Superior temporal gyrus (tissue), 1 donor: Measurements from ENCODE around the gene CYP3A4.
"Not testable (repeated sequence)": the region's sequence is repeated elsewhere in the genome, so short reads cannot be mapped to it uniquely, and the experiment has no call there.

Experiments
- DNase-seq: peaks from one replicate; pipeline ENCODE4 v3.0.0-alpha.2; 2016; ENCODE audit errors: extremely low spot score

The CYP3A4 gene

GRCh38 chr7:99752356-99752755 lies 31.6 kb downstream of the CYP3A4 start:
- DNase-seq: no peak

GRCh38 chr7:99751322-99752052 lies 32.5 kb downstream of the CYP3A4 start:
- not testable (repeated sequence) for DNase-seq

GRCh38 chr7:99748846-99749579 lies 35.0 kb downstream of the CYP3A4 start:
- DNase-seq: no peak

DNA sequence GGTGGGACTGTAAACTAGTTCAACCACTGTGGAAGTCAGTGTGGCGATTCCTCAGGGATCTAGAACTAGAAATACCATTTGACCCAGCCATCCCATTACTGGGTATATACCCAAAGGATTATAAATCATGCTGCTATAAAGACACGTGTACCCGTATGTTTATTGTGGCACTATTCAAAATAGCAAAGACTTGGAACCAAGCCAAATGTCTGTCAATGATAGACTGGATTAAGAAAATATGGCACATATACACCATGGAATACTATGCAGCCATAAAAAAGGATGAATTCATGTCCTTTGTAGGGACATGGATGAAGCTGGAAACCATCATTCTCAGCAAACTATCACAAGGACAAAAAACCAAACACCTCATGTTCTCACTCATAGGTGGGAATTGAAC lies 37.1 kb downstream of the CYP3A4 start:
- not testable (repeated sequence) for DNase-seq

- not testable (repeated sequence) for DNase-seq
Observed at GRCh38 chr7:99745395-99745794, 38.6 kb downstream of the CYP3A4 start.

DNA sequence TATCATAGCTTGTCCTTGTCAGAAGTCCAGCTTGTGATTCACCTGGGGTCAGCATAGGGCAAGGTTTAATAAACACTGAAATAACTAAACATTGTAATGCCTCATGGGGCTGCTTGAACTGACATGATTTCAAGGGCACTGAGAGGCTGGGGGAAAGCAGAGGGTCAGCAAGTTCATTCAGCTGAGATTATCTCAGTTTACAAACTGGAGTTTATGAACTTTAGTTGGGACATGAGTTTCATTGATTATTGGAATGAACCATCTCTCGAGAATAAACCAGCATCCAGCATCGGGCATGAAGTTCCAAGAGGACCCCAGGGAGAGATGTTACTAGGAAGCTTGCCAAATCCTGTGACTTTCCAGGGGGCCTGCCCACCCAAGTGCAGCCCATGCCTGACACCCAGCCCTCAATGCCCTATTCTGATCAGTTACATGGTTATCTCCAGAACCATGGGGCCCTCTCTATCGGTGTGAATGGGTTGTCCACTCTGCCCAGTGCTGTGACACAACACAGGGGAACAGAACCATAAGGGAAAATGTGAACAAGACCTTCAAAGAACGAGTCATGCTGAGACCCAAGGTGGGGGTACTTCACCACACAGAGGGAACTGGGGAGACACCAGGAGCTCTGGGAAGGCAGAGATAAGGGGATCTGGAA lies 41.1 kb downstream of the CYP3A4 start:
- DNase-seq: no peak

GRCh38 chr7:99741441-99741795 lies 42.6 kb downstream of the CYP3A4 start:
- no peak for DNase-seq

GRCh38 chr7:99740573-99741440 lies 43.2 kb downstream of the CYP3A4 start:
- no peak for DNase-seq

- DNase-seq: no peak
Observed at GRCh38 chr7:99739699-99740572, 44.0 kb downstream of the CYP3A4 start.

DNA sequence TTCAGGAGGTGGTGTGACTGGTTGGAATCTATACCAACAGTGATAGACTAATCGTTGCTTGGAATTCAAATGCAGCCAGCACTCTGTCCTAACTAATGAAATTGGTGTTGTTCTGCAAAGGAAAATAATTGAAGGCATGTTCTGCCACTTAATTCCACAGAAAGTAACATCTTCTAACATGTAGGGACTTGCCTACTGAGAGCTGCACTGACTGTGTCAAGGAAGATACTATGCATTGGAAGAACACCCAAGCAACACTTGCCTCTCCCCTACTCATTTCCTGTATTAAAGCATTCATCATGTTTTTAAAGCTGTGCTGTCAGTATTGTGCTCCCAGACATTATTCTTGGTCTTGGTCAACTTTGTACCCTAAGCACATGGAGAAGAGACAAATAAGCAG lies 46.3 kb downstream of the CYP3A4 start:
- no peak for DNase-seq

DNA sequence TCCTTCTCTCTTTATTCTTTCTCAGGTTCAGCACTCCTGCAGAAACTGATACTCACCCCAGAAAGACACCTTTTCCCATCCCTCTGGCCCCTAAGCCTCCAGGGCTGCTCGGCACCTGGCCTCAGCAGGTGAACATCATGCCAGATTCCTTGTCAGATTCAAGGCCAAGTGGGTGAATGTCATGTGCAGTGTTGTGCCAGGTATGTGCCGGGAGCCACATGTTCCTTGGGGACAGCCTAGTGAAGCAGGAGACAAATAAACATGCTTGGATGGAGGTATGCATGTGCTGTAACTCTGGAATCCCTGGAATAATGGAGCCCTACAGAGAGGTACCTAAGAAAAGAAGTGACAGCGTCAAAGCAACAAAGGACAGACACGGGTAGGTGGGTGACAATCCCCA lies 47.3 kb downstream of the CYP3A4 start:
- not testable (repeated sequence) for DNase-seq

DNA sequence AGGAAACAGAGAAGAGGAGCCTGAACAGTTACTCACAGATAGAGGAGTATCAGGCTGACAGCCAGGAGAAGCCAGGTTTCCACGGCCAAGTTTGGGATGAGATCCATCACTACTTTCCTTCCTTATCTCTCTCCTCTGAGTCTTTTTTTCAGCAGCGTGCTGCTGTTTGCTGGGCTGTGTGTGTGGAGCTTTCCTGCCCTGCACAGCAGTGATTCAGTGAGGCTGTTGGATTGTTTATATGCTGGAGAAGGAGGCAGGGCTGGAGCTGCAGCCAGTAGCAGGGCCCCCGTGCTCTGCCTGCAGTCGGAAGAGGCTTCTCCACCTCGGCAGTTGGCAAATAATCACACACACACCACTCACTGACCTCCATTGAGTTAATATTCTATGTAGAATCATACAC lies 49.0 kb downstream of the CYP3A4 start, which contains the start of gene CYP3A7:
Gene CYP3A7, minus strand, starts transcription at position 210 of the 400 bp plus-strand sequence. Its CDS starts 103 bp downstream, at position 107.
- DNase-seq: no peak

DNA sequence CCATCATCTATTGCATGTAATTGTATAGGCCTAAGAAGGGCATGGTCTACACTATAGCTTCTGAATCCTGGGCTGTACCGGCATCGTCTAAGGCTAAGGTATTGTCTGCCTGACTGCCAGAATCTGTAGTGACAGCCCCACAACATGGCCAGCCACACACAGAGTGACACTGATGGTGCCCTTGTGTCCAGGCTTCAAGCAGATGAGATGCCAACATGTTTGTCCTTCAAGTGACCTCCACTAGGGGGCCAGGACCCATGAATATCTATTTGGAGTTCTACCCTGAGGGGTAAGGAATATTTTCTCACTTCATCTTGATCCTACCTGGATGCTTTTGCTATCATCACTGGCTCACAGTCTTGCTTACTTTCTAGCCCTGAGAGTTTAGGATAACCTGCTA lies 50.5 kb downstream of the CYP3A4 start:
- DNase-seq: no peak

- DNase-seq: no peak
Observed at GRCh38 chr7:99733003-99733402, 51.0 kb downstream of the CYP3A4 start.

- DNase-seq: no peak
Observed at GRCh38 chr7:99731638-99732374, 52.2 kb downstream of the CYP3A4 start.

GRCh38 chr7:99730992-99731391 lies 53.0 kb downstream of the CYP3A4 start:
- DNase-seq: no peak

- DNase-seq: no peak
Observed at GRCh38 chr7:99730238-99730810, 53.7 kb downstream of the CYP3A4 start.

- no peak for DNase-seq
Observed at GRCh38 chr7:99729486-99730237, 54.3 kb downstream of the CYP3A4 start.

DNA sequence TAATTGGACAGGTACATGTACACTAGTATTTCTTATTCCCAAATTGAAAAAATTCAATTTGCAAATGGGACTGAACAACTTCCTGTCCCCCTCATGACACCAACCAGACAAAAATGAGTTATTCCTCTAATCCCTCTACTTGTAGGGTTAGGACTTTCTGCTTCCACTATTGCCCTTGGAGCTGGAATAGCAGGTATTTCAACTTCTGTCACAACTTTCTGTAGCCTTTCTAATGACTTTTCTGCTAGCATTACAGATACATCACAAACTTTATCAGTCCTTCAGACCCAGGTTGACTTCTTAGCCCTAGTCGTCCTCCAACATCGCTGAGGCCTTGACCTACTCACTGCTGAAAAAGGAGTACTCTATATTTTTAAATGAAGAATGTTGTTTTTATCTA lies 55.4 kb downstream of the CYP3A4 start:
- no peak for DNase-seq
